GM12878 (cell line): Measurements from ENCODE around the gene CSPG5. TPM values are rescaled to one million over a fixed set of nuclear protein-coding genes. Genes with fewer than 3 reads are reported as not detected.

Experiments
- ATAC-seq: fragments of 200-7000 bp; cut with Tn5 transposase; 3 replicates; pipeline ENCODE4 v1.9.1; 2020; ENCODE audit warnings: mild to moderate bottlenecking, moderate library complexity
- BruUV-seq: library from RNA; stranded (reverse); fragments of 400-500 nt; replicated peaks from 2 replicates; lab custom pipeline; 2021; lab: Mats Ljungman, UMichigan
- CTCF ChIA-PET: fragments of 300-600 bp; sonication (Branson Sonifier 250); formaldehyde crosslinking; extraction: SDS; loops from one replicate; lab custom pipeline; 2021; ENCODE audit warnings: inconsistent platforms; lab: Yijun Ruan, JAX
- POLR2A ChIA-PET: fragments of 350-600 bp; formaldehyde crosslinking; extraction: SDS; loops from one replicate; lab custom pipeline; 2021; ENCODE audit warnings: inconsistent platforms; lab: Charles Lee
- RAD21 ChIA-PET: fragments of 300-600 bp; sonication (Branson Sonifier 250); formaldehyde crosslinking; loops from one replicate; lab custom pipeline; 2023; ENCODE audit warnings: antibody characterized with exemption; ENCODE audit not compliant: unreplicated experiment; lab: Charles Lee
- SMC1A ChIA-PET: fragments of 300-600 bp; sonication (Branson Sonifier 250); formaldehyde crosslinking; loops from one replicate; lab custom pipeline; 2023; ENCODE audit not compliant: unreplicated experiment, uncharacterized antibody; lab: Charles Lee
- DNase-seq: peaks from one replicate; pipeline ENCODE4 v3.0.0-alpha.2; 2011; ENCODE audit warnings: low read depth, low spot score
- FAIRE-seq: peaks from 3 replicates; lab custom pipeline; 2011; peaks lifted over from hg19 to GRCh38; lab: Jason Lieb, UNC
- H2AFZ ChIP-seq: 2 replicates; pipeline ENCODE4 v1.6.0; 2011; ENCODE audit warnings: low read depth, low read length, control low read depth; ENCODE audit not compliant: control insufficient read depth
- H3K27ac ChIP-seq: 2 replicates; pipeline ENCODE4 v1.5.1; 2011; ENCODE audit warnings: control low read depth; ENCODE audit not compliant: control insufficient read depth, insufficient read depth
- H3K27me3 ChIP-seq, 2 experiments: replicated peaks in 1 of 2; 2 replicates each; pipeline versions ENCODE4 v1.6.0 to v1.6.1; 2011; ENCODE audit warnings: low read length in 1 of 2; ENCODE audit not compliant: control insufficient read depth in 2 of 2, insufficient read depth in 2 of 2
- H3K36me3 ChIP-seq, 2 experiments: 2 replicates each; pipeline ENCODE4 v1.5.1; 2011; ENCODE audit warnings: low read length in 1 of 2; ENCODE audit not compliant: control insufficient read depth in 2 of 2, insufficient read depth in 2 of 2
- H3K4me1 ChIP-seq: 2 replicates; pipeline ENCODE4 v1.6.1; 2011; ENCODE audit warnings: mild to moderate bottlenecking, low read length, moderate library complexity, mixed read lengths; ENCODE audit not compliant: control insufficient read depth, insufficient read depth
- H3K4me2 ChIP-seq: 2 replicates; pipeline ENCODE4 v1.6.0; 2011; ENCODE audit warnings: control low read depth; ENCODE audit not compliant: control insufficient read depth, insufficient read depth
- H3K4me3 ChIP-seq: fragments of 200-600 bp; sonication (generic); 2 replicates; pipeline ENCODE4 v1.5.1; 2016
- H3K79me2 ChIP-seq: 2 replicates; pipeline ENCODE4 v1.6.0; 2011; ENCODE audit warnings: low read length; ENCODE audit not compliant: control insufficient read depth, insufficient read depth
- H3K9ac ChIP-seq: 2 replicates; pipeline ENCODE4 v1.8.0; 2011; ENCODE audit warnings: low read length, control low read depth, mixed read lengths; ENCODE audit not compliant: control insufficient read depth, insufficient read depth
- H3K9me3 ChIP-seq: replicated peaks from 3 replicates; pipeline ENCODE4 v1.5.1; 2011; ENCODE audit warnings: mild to moderate bottlenecking, low read length; ENCODE audit not compliant: control insufficient read depth, insufficient read depth
- H4K20me1 ChIP-seq: 2 replicates; pipeline ENCODE4 v1.6.0; 2011; ENCODE audit not compliant: control insufficient read depth, insufficient read depth
- BACH1 ChIP-seq: fragments of 450-650 bp; IDR thresholded peaks from 2 replicates; pipeline ENCODE4 v1.6.1; 2017; ENCODE audit warnings: mild to moderate bottlenecking, borderline replicate concordance
- BHLHE40 ChIP-seq, 2 experiments: fragments of 450-650 bp in 1 of 2; IDR thresholded peaks; 2 replicates each; pipeline ENCODE4 v1.6.1; 2011 to 2017; ENCODE audit warnings: low read depth in 2 of 2, borderline replicate concordance in 1 of 2, improper control_type of control experiment in 1 of 2, low read length in 1 of 2, mild to moderate bottlenecking in 1 of 2
- JUNB ChIP-seq: IDR thresholded peaks from 2 replicates; pipeline ENCODE4 v1.6.1; 2016; ENCODE audit warnings: antibody characterized with exemption, mild to moderate bottlenecking
- MEF2B ChIP-seq: fragments of 450-650 bp; IDR thresholded peaks from 2 replicates; pipeline ENCODE4 v1.6.1; 2018; ENCODE audit warnings: mild to moderate bottlenecking, moderate library complexity; ENCODE audit not compliant: partially characterized antibody, poor library complexity, severe bottlenecking
- PAX5 ChIP-seq: IDR thresholded peaks from 2 replicates; pipeline ENCODE4 v1.6.1; 2011; ENCODE audit warnings: low read depth, low read length, borderline replicate concordance
- REST ChIP-seq: IDR thresholded peaks from 2 replicates; pipeline ENCODE4 v1.6.1; 2012; ENCODE audit warnings: mild to moderate bottlenecking, low read depth, low read length
- SP1 ChIP-seq: IDR thresholded peaks from one replicate; pipeline ENCODE4 v1.6.1; 2011; ENCODE audit warnings: low read depth, low read length
- SUPT20H ChIP-seq: IDR thresholded peaks from 2 replicates; pipeline ENCODE4 v1.6.1; 2011; ENCODE audit warnings: low read depth, mild to moderate bottlenecking, low read length, moderate library complexity, borderline replicate concordance; ENCODE audit not compliant: control insufficient read depth
- ZBED1 ChIP-seq: IDR thresholded peaks from 2 replicates; pipeline ENCODE4 v1.6.1; 2016; ENCODE audit warnings: borderline replicate concordance
- ZNF622 ChIP-seq: fragments of 450-650 bp; IDR thresholded peaks from 2 replicates; pipeline ENCODE4 v1.6.1; 2017; ENCODE audit warnings: mild to moderate bottlenecking, inconsistent platforms
- WGBS: methylation state at CpG from one replicate; pipeline ENCODE4 v1.1.6; 2016; ENCODE audit warnings: low lambda C conversion rate; ENCODE audit not compliant: insufficient replicate concordance, insufficient coverage; ENCODE audit errors: missing lambda C conversion rate; 5-methylcytosine and 5-hydroxymethylcytosine counted together
- in situ Hi-C: fragments of 300-500 bp; cut with MboI; formaldehyde crosslinking; loops from 9 replicates; pipeline ENCODE4 v1.14.3; 2018; ENCODE audit warnings: mixed read lengths
- intact Hi-C: fragments of 100-400 bp; cut with micrococcal nuclease; formaldehyde crosslinking; loops from one replicate; pipeline ENCODE4 v1.14.2; 2022; ENCODE audit not compliant: unreplicated experiment
- polyA plus RNA-seq, 11 experiments: library from polyadenylated mRNA; depleted of rRNA in 4 of 11; unstranded in 6 of 11; stranded (reverse) in 5 of 11; fragments of >200 nt; fragmentation: Nextera tagmentation in 4 of 11; fragmentation: Illumina TruSeq in 1 of 11; extraction: Ambion mirVana in 4 of 11; extraction: Trizol in 1 of 11; gene quantifications; 1 replicate in 1 of 11; 2 replicates in 10 of 11; pipeline versions ENCODE4 v1.2.1 to v1.2.3, GENCODE V29; 2011 to 2016; ENCODE audit warnings: inconsistent platforms in 2 of 11, missing spikeins in 2 of 11, low read depth in 1 of 11
- total RNA-seq, 4 experiments: library from RNA; depleted of rRNA in 3 of 4; stranded (reverse); fragments of >200 nt in 3 of 4; fragmentation: Illumina TruSeq in 1 of 4; extraction: Trizol in 1 of 4; gene quantifications; 2 replicates each; pipeline versions ENCODE4 v1.2.1 to v1.2.3, GENCODE V29; 2013 to 2021

The CSPG5 gene
- total and polyA plus RNA-seq, 10 of the 15 experiments (the other 5 are each of a cell fraction or from before 2014, with no cell fraction given): 0.08 to 0.17 TPM; not detected in 8

- no peak for TF ChIP-seq SUPT20H
- TF ChIP-seq ZBED1: no peak
- TF ChIP-seq BACH1: no peak
- TF ChIP-seq MEF2B: no peak
Observed at GRCh38 chr3:47617086-47618010, 38.7 kb upstream of the CSPG5 start (continued).

DNA sequence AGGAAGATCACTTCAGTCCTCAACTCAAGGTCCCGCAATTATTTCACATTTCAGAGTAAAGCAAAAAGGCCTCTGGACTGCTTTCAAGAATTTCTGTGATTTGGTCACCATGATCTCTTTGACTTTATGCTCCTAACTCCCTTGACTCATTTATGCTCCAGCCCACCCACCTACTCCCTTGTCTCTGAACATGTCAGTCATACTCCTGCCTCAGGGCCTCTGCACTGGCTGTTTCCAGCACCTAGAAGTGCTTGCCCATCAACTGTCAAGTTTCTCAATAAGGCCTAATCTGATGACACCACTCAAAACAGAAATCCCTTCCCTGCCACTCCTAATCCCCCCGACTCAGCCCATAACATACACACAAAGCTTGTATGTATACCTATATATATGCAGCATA is 36.1 kb upstream of the CSPG5 start:
- DNase-seq: no peak
- Histone ChIP-seq H3K9ac (no peak overlapping the region), H3K27ac (no peak overlapping the region), H3K4me1 (no peaks in the 10 kb centered on the region), H2AFZ (no peak overlapping the region), H4K20me1 (no peaks in the 10 kb centered on the region), H3K27me3 (no peaks in the 10 kb centered on the region), H3K4me2 (no peak overlapping the region), H3K4me3 (no peak overlapping the region), H3K79me2 (no peaks in the 10 kb centered on the region), H3K36me3 (peaks cover 11 to 46% of the 10 kb centered on the region in 2 experiments), H3K9me3 (no peaks in the 10 kb centered on the region)
- RAD21 ChIA-PET: interaction anchor here (0.9 kb wide), 1 partner anchor 92 kb away, joined by 3 read pairs; no protein-coding TSS in a partner anchor
- in situ Hi-C loops: no loop called here
- intact Hi-C loops: no loop called here
- WGBS: 93% methylated on average over 2 of the region's 2 CpGs
- CTCF ChIA-PET: no interaction called here
- POLR2A ChIA-PET: interaction anchor here (0.5 kb wide), 1 partner anchor 15 kb away, joined by 3 read pairs; no protein-coding TSS in a partner anchor
- no peak for ATAC-seq
- SMC1A ChIA-PET: interaction anchor here (2.0 kb wide), 1 partner anchor 8 kb away, joined by 7 read pairs; no protein-coding TSS in a partner anchor
- no peak for FAIRE-seq
- TF ChIP-seq SP1: no peak
- no peak for TF ChIP-seq ZNF622
- no peak for TF ChIP-seq REST
- TF ChIP-seq BHLHE40 (IDR thresholded peaks at IDR 0.05; ENCODE audit: borderline replicate concordance in 1 of 2, low read depth in 2 of 2, low read length in 1 of 2): no peak
- TF ChIP-seq JUNB: no peak
- TF ChIP-seq PAX5: no peak
- no TSS peak for BruUV-seq
